Liver (tissue), 3 donors: ENCODE data around the gene SLC38A2.

ENCODE experiments used
- CTCF ChIP-seq: fragments of 150-350 bp; IDR thresholded peaks from 2 replicates; pipeline ENCODE4 v1.5.1; 2017; ENCODE audit warnings: improper control_type of control experiment, low read depth, low read length; ENCODE audit not compliant: missing input control
- RAD21 ChIP-seq, 2 donors: IDR thresholded peaks; 2 replicates each; pipeline ENCODE4 v1.6.1; 2016; ENCODE audit warnings: antibody characterized with exemption in 2 of 2, mild to moderate bottlenecking in 2 of 2
- YY1 ChIP-seq: IDR thresholded peaks from 2 replicates; pipeline ENCODE4 v1.6.1; 2016; ENCODE audit warnings: antibody characterized with exemption, mild to moderate bottlenecking
- donor health status: healthy.
- donor health status: healthy.

GRCh38 chr12:46406352-46407027 lies 33.9 kb upstream of the SLC38A2 start:
- TF ChIP-seq CTCF, result no peak
- TF ChIP-seq YY1, result no peak
- no peak for TF ChIP-seq RAD21 (IDR thresholded peaks at IDR 0.05)
